Panc1 (cell line): Measurements from ENCODE around the gene CACNA2D3. TPM values are rescaled to one million over a fixed set of nuclear protein-coding genes. Genes with fewer than 3 reads are reported as not detected.

Source experiments
- ATAC-seq: fragments of 200-7000 bp; cut with Tn5 transposase; 2 replicates; pipeline ENCODE4 v1.9.1; 2020; ENCODE audit warnings: mild to moderate bottlenecking, moderate library complexity
- BruUV-seq: library from RNA; stranded (reverse); fragments of 400-500 nt; replicated peaks from 2 replicates; lab custom pipeline; 2021; lab: Mats Ljungman, UMichigan
- CTCF ChIA-PET: fragments of 300-600 bp; sonication (Branson Sonifier 250); formaldehyde crosslinking; loops from one replicate; lab custom pipeline; 2022; ENCODE audit warnings: antibody characterized with exemption; lab: Charles Lee
- POLR2A ChIA-PET: fragments of 300-600 bp; sonication (Branson Sonifier 250); formaldehyde crosslinking; loops from one replicate; lab custom pipeline; 2022; ENCODE audit warnings: antibody characterized with exemption; lab: Charles Lee
- DNase-seq: peaks from one replicate; pipeline ENCODE4 v3.0.0-alpha.2; 2010; ENCODE audit warnings: low read depth, low spot score
- H3K27ac ChIP-seq: 2 replicates; pipeline ENCODE4 v1.5.1; 2011; ENCODE audit warnings: mild to moderate bottlenecking, low read length, inconsistent platforms
- H3K27me3 ChIP-seq: fragments of 200-500 bp; sonication (Bioruptor generic); 2 replicates; pipeline ENCODE4 v1.6.0; 2014; ENCODE audit warnings: low read length, inconsistent platforms; ENCODE audit not compliant: control insufficient read depth, insufficient read depth
- H3K36me3 ChIP-seq: fragments of 200-500 bp; sonication (Bioruptor generic); 2 replicates; pipeline ENCODE4 v1.5.1; 2014; ENCODE audit warnings: inconsistent platforms, mild to moderate bottlenecking, low read length, moderate library complexity; ENCODE audit not compliant: control insufficient read depth, insufficient read depth
- H3K4me1 ChIP-seq: 2 replicates; pipeline ENCODE4 v1.5.1; 2011; ENCODE audit warnings: inconsistent platforms, mild to moderate bottlenecking, low read length, moderate library complexity; ENCODE audit not compliant: control insufficient read depth, insufficient read depth
- H3K4me3 ChIP-seq, 2 experiments: 2 replicates each; pipeline ENCODE4 v1.5.1; 2011 to 2012; ENCODE audit warnings: low read depth in 2 of 2, low read length in 2 of 2, mild to moderate bottlenecking in 2 of 2, inconsistent platforms in 1 of 2, moderate library complexity in 1 of 2
- H3K9me3 ChIP-seq: fragments of 200-500 bp; sonication (Bioruptor generic); 2 replicates; pipeline ENCODE4 v1.5.1; 2014; ENCODE audit warnings: low read depth, mild to moderate bottlenecking, inconsistent platforms, low read length, moderate library complexity; ENCODE audit not compliant: control insufficient read depth, insufficient read depth
- POLR2AphosphoS5 ChIP-seq: IDR thresholded peaks from 2 replicates; pipeline ENCODE4 v1.6.1; 2012; ENCODE audit warnings: mild to moderate bottlenecking, low read depth, low read length, moderate library complexity
- SIN3A ChIP-seq: IDR thresholded peaks from 2 replicates; pipeline ENCODE4 v1.6.1; 2012; ENCODE audit warnings: low read depth, mild to moderate bottlenecking, low read length, moderate library complexity, borderline replicate concordance; ENCODE audit not compliant: insufficient read depth
- TCF7L2 ChIP-seq: IDR thresholded peaks from 2 replicates; pipeline ENCODE4 v1.6.1; 2011; ENCODE audit warnings: mild to moderate bottlenecking, low read depth, low read length, inconsistent platforms
- in situ Hi-C: cut with HindIII; loops from 2 replicates; pipeline ENCODE4 v1.10.0; 2016; ENCODE audit warnings: low sequenced_read_pairs, low pct_unique_long_range_greater_than_20kb
- intact Hi-C: fragments of 100-400 bp; cut with micrococcal nuclease; formaldehyde crosslinking; loops from one replicate; pipeline ENCODE4 v1.10.0; 2022; ENCODE audit not compliant: unreplicated experiment
- total RNA-seq: library from RNA; stranded (reverse); gene quantifications from one replicate; pipeline ENCODE4 v1.2.1, GENCODE V29; 2021; ENCODE audit not compliant: unreplicated experiment
- TF ChIP-seq, protein P1 (sequence below), 2 experiments: IDR thresholded peaks; 2 replicates each; pipeline ENCODE4 v1.6.1; 2011 to 2012; ENCODE audit warnings: low read depth in 2 of 2, control low read depth in 1 of 2, low read length in 1 of 2, mild to moderate bottlenecking in 1 of 2, moderate library complexity in 1 of 2; ENCODE audit not compliant: insufficient read depth in 1 of 2
- TF ChIP-seq, protein P2 (sequence below): fragments of 450-650 bp; IDR thresholded peaks from 2 replicates; pipeline ENCODE4 v1.5.1; 2017; ENCODE audit warnings: mild to moderate bottlenecking

CACNA2D3 gene
- total RNA-seq, 1 experiment from 2014 or later, result 0.41 TPM

DNA sequence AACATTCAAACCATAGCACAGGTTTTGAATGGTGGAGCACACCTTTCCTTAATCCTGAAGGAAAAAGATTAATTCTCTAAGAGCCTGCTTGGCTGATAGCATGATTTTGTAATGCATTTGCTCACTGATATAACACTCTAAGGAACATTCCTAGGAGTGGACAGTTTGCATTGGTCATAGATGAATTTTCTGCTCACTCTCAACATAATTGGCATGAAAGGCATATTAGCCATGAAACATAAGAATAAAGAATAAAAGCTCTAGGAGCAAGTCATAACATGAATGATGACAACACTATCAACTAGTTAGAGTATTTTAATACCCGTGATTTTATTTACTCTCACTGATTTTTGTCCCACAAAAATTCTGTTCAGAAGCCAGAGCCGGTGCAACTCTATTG, 839.8 kb downstream of the CACNA2D3 start:
- in situ Hi-C loops (no loop called here), intact Hi-C loops (no loop called here)
- BruUV-seq, result no TSS peak
- Histone ChIP-seq H3K4me1 (no peaks in the 10 kb centered on the region), H3K4me3 (no peak overlapping the region), H3K9me3 (no peaks in the 10 kb centered on the region), H3K27ac (no peak overlapping the region), H3K27me3 (no peaks in the 10 kb centered on the region), H3K36me3 (no peaks in the 10 kb centered on the region)
- POLR2A ChIA-PET, result no interaction called here
- DNase-seq, result no peak
- ATAC-seq, result no peak
- CTCF ChIA-PET, result no interaction called here
- TF ChIP-seq, protein P1, sequence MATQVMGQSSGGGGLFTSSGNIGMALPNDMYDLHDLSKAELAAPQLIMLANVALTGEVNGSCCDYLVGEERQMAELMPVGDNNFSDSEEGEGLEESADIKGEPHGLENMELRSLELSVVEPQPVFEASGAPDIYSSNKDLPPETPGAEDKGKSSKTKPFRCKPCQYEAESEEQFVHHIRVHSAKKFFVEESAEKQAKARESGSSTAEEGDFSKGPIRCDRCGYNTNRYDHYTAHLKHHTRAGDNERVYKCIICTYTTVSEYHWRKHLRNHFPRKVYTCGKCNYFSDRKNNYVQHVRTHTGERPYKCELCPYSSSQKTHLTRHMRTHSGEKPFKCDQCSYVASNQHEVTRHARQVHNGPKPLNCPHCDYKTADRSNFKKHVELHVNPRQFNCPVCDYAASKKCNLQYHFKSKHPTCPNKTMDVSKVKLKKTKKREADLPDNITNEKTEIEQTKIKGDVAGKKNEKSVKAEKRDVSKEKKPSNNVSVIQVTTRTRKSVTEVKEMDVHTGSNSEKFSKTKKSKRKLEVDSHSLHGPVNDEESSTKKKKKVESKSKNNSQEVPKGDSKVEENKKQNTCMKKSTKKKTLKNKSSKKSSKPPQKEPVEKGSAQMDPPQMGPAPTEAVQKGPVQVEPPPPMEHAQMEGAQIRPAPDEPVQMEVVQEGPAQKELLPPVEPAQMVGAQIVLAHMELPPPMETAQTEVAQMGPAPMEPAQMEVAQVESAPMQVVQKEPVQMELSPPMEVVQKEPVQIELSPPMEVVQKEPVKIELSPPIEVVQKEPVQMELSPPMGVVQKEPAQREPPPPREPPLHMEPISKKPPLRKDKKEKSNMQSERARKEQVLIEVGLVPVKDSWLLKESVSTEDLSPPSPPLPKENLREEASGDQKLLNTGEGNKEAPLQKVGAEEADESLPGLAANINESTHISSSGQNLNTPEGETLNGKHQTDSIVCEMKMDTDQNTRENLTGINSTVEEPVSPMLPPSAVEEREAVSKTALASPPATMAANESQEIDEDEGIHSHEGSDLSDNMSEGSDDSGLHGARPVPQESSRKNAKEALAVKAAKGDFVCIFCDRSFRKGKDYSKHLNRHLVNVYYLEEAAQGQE (IDR thresholded peaks at IDR 0.05; ENCODE audit: insufficient read depth in 1 of 2, low read depth in 2 of 2, low read length in 1 of 2), result no peak

DNA sequence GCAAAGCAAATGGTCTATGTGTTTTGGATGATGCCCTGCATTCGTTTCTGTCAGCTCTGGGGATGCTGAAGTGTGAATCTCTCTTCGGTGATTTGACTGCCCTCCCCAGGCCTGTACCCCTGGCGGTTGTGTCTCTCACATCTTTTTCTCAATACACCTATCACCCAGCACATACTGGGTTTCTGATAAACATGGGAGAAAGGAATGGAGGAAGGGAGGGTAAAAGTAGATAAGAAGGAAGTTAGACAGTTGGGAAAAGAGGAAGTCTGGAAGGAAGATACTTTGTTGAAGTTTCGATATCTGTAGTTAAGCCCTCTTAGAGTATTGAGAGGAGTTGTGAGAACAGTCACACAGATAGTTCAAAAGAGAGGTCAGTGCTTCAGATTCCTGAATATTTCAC, 841.3 kb downstream of the CACNA2D3 start:
- ChIA-PET CTCF (no interaction called here), POLR2A (no interaction called here)
- H3K4me3 ChIP-seq, result no peak overlapping the region
- no peaks in the 10 kb centered on the region for H3K9me3 ChIP-seq
- intact Hi-C loops, result no loop called here
- TF ChIP-seq, protein P1 (IDR thresholded peaks at IDR 0.05; ENCODE audit: insufficient read depth in 1 of 2, low read depth in 2 of 2, low read length in 1 of 2), result no peak
- no peak for TF ChIP-seq TCF7L2
- TF ChIP-seq SIN3A, result no peak
- TF ChIP-seq, protein P2, sequence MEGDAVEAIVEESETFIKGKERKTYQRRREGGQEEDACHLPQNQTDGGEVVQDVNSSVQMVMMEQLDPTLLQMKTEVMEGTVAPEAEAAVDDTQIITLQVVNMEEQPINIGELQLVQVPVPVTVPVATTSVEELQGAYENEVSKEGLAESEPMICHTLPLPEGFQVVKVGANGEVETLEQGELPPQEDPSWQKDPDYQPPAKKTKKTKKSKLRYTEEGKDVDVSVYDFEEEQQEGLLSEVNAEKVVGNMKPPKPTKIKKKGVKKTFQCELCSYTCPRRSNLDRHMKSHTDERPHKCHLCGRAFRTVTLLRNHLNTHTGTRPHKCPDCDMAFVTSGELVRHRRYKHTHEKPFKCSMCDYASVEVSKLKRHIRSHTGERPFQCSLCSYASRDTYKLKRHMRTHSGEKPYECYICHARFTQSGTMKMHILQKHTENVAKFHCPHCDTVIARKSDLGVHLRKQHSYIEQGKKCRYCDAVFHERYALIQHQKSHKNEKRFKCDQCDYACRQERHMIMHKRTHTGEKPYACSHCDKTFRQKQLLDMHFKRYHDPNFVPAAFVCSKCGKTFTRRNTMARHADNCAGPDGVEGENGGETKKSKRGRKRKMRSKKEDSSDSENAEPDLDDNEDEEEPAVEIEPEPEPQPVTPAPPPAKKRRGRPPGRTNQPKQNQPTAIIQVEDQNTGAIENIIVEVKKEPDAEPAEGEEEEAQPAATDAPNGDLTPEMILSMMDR, result no peak
- no peak for TF ChIP-seq POLR2AphosphoS5
- no TSS peak for BruUV-seq
- H3K27me3 ChIP-seq, result no peaks in the 10 kb centered on the region
- H3K4me1 ChIP-seq, result no peaks in the 10 kb centered on the region
- H3K36me3 ChIP-seq, result no peaks in the 10 kb centered on the region
- ATAC-seq (no peak), DNase-seq (no peak)
- in situ Hi-C loops, result no loop called here
- H3K27ac ChIP-seq, result no peak overlapping the region
